PFSK-1 (cell line): Measurements from ENCODE around the gene PJVK.

Source experiments
- POLR2AphosphoS5 ChIP-seq: IDR thresholded peaks from 2 replicates; pipeline ENCODE4 v1.6.1; 2012; ENCODE audit warnings: low read depth, mild to moderate bottlenecking, control low read depth, low read length, moderate library complexity
- SIN3A ChIP-seq: IDR thresholded peaks from 2 replicates; pipeline ENCODE4 v1.6.1; 2012; ENCODE audit warnings: mild to moderate bottlenecking, low read length, moderate library complexity, borderline replicate concordance; ENCODE audit not compliant: insufficient read depth
- TAF1 ChIP-seq: IDR thresholded peaks from 2 replicates; pipeline ENCODE4 v1.6.1; 2012; ENCODE audit warnings: low read length, control low read depth, borderline replicate concordance; ENCODE audit not compliant: insufficient read depth
- TF ChIP-seq, protein P1 (sequence below), 2 experiments: IDR thresholded peaks; 2 replicates each; pipeline versions ENCODE4 v1.6.1 to v1.8.0; 2011 to 2012; ENCODE audit warnings: low read depth in 2 of 2, low read length in 2 of 2, control low read depth in 1 of 2, inconsistent platforms in 1 of 2, mild to moderate bottlenecking in 1 of 2, moderate library complexity in 1 of 2; ENCODE audit not compliant: insufficient read depth in 1 of 2

DNA sequence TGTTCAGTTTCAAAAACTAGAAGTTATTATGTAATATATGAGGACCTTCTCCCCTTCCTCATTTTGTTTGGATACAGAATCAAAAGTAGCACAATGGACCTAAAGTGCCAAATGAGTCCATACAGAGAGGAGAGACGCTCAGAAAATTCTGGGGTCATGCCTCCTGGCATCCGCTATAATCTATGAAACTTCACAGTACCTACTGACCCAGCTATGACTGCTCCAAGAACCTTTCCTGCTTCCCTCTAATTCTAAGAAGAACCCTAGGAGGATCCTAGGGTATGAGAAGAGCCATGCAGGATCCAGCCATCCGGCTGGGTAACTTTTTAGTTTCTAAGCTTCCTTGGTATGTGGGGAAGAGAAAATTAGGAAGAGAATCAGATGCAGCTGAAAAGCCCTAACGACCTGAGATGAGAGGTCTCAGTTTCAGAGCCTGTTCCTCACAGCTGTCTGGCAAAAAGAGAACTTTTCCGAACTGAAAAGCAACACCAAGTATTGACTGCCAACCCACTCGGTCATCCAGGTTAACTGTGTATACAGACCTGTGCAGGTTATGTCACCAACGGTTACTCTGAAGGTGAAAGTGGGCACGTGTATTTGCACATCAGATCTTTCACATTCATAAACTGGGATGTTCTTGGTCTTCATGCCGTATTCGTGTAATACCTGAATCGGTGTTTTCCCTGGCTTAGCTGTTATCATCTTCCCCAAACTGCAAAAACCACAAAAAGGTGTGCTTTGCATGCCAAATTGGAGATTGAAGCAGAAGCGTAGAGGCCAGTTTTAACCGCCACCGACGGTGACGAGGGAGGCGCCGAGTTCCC, 1.3 kb upstream of the PJVK start:
- TF ChIP-seq, protein P1, sequence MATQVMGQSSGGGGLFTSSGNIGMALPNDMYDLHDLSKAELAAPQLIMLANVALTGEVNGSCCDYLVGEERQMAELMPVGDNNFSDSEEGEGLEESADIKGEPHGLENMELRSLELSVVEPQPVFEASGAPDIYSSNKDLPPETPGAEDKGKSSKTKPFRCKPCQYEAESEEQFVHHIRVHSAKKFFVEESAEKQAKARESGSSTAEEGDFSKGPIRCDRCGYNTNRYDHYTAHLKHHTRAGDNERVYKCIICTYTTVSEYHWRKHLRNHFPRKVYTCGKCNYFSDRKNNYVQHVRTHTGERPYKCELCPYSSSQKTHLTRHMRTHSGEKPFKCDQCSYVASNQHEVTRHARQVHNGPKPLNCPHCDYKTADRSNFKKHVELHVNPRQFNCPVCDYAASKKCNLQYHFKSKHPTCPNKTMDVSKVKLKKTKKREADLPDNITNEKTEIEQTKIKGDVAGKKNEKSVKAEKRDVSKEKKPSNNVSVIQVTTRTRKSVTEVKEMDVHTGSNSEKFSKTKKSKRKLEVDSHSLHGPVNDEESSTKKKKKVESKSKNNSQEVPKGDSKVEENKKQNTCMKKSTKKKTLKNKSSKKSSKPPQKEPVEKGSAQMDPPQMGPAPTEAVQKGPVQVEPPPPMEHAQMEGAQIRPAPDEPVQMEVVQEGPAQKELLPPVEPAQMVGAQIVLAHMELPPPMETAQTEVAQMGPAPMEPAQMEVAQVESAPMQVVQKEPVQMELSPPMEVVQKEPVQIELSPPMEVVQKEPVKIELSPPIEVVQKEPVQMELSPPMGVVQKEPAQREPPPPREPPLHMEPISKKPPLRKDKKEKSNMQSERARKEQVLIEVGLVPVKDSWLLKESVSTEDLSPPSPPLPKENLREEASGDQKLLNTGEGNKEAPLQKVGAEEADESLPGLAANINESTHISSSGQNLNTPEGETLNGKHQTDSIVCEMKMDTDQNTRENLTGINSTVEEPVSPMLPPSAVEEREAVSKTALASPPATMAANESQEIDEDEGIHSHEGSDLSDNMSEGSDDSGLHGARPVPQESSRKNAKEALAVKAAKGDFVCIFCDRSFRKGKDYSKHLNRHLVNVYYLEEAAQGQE (IDR thresholded peaks at IDR 0.05; ENCODE audit: insufficient read depth in 1 of 2, low read depth in 2 of 2, low read length in 2 of 2), result no peak
- TF ChIP-seq SIN3A, result no peak
- no peak for TF ChIP-seq POLR2AphosphoS5
- TF ChIP-seq TAF1, result no peak
